ENCODE measurements around the gene MAMDC2. TPM values are rescaled to one million over a fixed set of nuclear protein-coding genes. Genes with fewer than 3 reads are reported as not detected.

MAMDC2 gene
- total and polyA plus RNA-seq, 2 of the 4 experiments (the other 2 are of a cell fraction) = 5.0 to 5.2 TPM

DNA sequence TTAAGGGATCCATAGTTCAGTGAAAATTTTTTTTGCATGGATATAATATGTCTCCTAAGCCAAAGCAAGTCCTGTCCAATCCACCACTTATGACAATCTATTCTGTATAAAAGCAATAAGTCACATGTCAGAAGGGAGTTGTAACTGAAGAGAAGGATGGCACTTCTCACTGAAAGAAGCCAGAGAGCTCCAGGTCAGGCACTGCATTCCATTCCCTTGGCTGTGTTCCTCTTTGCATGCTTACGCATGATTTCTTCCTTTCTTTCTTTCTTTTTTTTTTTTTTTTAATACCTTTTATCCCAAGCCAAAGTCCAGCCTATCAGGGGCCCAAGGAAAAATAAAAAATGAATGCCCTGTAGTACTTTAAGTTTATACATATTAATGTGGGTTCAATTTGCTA, 39.8 kb downstream of the MAMDC2 start:
- Histone ChIP-seq H3K27ac (ENCODE audit: insufficient read depth, low read length) (no peak overlapping the region), H3K79me1 (ENCODE audit: low read depth in 1 of 2, low read length in 2 of 2) (no peaks in the 10 kb centered on the region), H2AK9ac (replicated peaks; ENCODE audit: low read depth, low read length, poor library complexity) (no peak overlapping the region), H3K4me1 (ENCODE audit: control insufficient read depth, insufficient read depth, low read length) (peaks cover 1% of the 10 kb centered on the region; the same call in 1 of the 2 replicates), H2BK120ac (ENCODE audit: low read depth, low read length) (no peak overlapping the region), H3K9me1 (ENCODE audit: insufficient read depth, low read length) (0 out of 2 replicates have a peak, but pooled peaks cover 2% of the 10 kb centered on the region), H4K5ac (ENCODE audit: low read depth, low read length) (no peak overlapping the region), H3K4ac (ENCODE audit: low read depth, low read length) (no peak overlapping the region), H3K9ac (ENCODE audit: low read depth, low read length) (no peak overlapping the region), H3K9me3 (ENCODE audit: control insufficient read depth, insufficient read depth, low read length) (no peaks in the 10 kb centered on the region), H3K4me2 (ENCODE audit: low read depth, low read length) (no peak overlapping the region), H2BK20ac (ENCODE audit: low read depth, low read length) (no peak overlapping the region), H3K18ac (ENCODE audit: low read depth, low read length) (no peak overlapping the region), H3K56ac (ENCODE audit: extremely low read depth, insufficient read depth, low read length) (no peak overlapping the region), H3K4me3 (ENCODE audit: insufficient read depth, low read depth, low read length) (no peak overlapping the region), H3K27me3 (ENCODE audit: control insufficient read depth, insufficient read depth, low read length) (no peaks in the 10 kb centered on the region), H4K20me1 (ENCODE audit: insufficient read depth, low read length) (no peaks in the 10 kb centered on the region), H3K36me3 (ENCODE audit: control insufficient read depth, insufficient read depth, low read length) (no peaks in the 10 kb centered on the region), H3K14ac (replicated peaks; ENCODE audit: low read depth, low read length) (no peak overlapping the region), H4K8ac (ENCODE audit: low read depth in 2 of 2, low read length in 2 of 2) (no peak overlapping the region), H2AK5ac (ENCODE audit: low read depth, low read length) (no peak overlapping the region), H2AFZ (replicated peaks; ENCODE audit: low read length, poor library complexity) (no peak overlapping the region), H4K91ac (ENCODE audit: insufficient read depth, low read depth, low read length) (no peak overlapping the region), H2BK15ac (ENCODE audit: low read depth, low read length) (no peak overlapping the region), H3K23ac (ENCODE audit: low read depth, low read length) (no peak overlapping the region), H2BK5ac (ENCODE audit: low read depth, low read length, poor library complexity, severe bottlenecking) (no peak overlapping the region)
- no TSS peak for BruUV-seq (replicated peaks)
- intact Hi-C loops (cut with micrococcal nuclease) (no loop called here), dilution Hi-C loops (cut with HindIII; ENCODE audit: low sequenced_read_pairs, unreplicated experiment) (no loop called here), in situ Hi-C loops (cut with MboI; ENCODE audit: low sequenced_read_pairs) (no loop called here)
- no peak for ATAC-seq (ENCODE audit: low read depth)
- TF ChIP-seq RFX5 (IDR thresholded peaks at IDR 0.05; ENCODE audit: low read depth, low read length) = no peak
- no peak for TF ChIP-seq FOS (IDR thresholded peaks at IDR 0.05; ENCODE audit: low read depth, low read length)
- TF ChIP-seq SMC3 (IDR thresholded peaks at IDR 0.05; ENCODE audit: low read depth, low read length) = no peak
- TF ChIP-seq NFE2L2 (IDR thresholded peaks at IDR 0.05; ENCODE audit: low read depth, low read length) = no peak
- TF ChIP-seq CEBPB (IDR thresholded peaks at IDR 0.05; ENCODE audit: low read depth, low read length) = no peak
- TF ChIP-seq, protein P1, sequence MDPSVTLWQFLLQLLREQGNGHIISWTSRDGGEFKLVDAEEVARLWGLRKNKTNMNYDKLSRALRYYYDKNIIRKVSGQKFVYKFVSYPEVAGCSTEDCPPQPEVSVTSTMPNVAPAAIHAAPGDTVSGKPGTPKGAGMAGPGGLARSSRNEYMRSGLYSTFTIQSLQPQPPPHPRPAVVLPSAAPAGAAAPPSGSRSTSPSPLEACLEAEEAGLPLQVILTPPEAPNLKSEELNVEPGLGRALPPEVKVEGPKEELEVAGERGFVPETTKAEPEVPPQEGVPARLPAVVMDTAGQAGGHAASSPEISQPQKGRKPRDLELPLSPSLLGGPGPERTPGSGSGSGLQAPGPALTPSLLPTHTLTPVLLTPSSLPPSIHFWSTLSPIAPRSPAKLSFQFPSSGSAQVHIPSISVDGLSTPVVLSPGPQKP (IDR thresholded peaks at IDR 0.05; ENCODE audit: borderline replicate concordance, low read depth, low read length) = no peak
- no peak for TF ChIP-seq MAFK (IDR thresholded peaks at IDR 0.05; ENCODE audit: low read depth, low read length)
- no peak for TF ChIP-seq POLR2A (IDR thresholded peaks at IDR 0.05; ENCODE audit: low read depth, low read length)
- TF ChIP-seq BHLHE40 (IDR thresholded peaks at IDR 0.05; ENCODE audit: low read depth, low read length) = no peak
- TF ChIP-seq, protein P2, sequence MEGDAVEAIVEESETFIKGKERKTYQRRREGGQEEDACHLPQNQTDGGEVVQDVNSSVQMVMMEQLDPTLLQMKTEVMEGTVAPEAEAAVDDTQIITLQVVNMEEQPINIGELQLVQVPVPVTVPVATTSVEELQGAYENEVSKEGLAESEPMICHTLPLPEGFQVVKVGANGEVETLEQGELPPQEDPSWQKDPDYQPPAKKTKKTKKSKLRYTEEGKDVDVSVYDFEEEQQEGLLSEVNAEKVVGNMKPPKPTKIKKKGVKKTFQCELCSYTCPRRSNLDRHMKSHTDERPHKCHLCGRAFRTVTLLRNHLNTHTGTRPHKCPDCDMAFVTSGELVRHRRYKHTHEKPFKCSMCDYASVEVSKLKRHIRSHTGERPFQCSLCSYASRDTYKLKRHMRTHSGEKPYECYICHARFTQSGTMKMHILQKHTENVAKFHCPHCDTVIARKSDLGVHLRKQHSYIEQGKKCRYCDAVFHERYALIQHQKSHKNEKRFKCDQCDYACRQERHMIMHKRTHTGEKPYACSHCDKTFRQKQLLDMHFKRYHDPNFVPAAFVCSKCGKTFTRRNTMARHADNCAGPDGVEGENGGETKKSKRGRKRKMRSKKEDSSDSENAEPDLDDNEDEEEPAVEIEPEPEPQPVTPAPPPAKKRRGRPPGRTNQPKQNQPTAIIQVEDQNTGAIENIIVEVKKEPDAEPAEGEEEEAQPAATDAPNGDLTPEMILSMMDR (conservative IDR thresholded peaks at IDR 0.05; ENCODE audit: low read depth, low read length) = no peak
- TF ChIP-seq CHD1 (IDR thresholded peaks at IDR 0.05; ENCODE audit: low read depth, low read length) = no peak
- TF ChIP-seq, protein P3, sequence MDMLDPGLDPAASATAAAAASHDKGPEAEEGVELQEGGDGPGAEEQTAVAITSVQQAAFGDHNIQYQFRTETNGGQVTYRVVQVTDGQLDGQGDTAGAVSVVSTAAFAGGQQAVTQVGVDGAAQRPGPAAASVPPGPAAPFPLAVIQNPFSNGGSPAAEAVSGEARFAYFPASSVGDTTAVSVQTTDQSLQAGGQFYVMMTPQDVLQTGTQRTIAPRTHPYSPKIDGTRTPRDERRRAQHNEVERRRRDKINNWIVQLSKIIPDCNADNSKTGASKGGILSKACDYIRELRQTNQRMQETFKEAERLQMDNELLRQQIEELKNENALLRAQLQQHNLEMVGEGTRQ (IDR thresholded peaks at IDR 0.05; ENCODE audit: low read depth, low read length) = no peak
- no peak for TF ChIP-seq MAZ (IDR thresholded peaks at IDR 0.05; ENCODE audit: borderline replicate concordance, low read depth, low read length)
- TF ChIP-seq MXI1 (IDR thresholded peaks at IDR 0.05; ENCODE audit: borderline replicate concordance, low read depth, low read length) = no peak
- TF ChIP-seq RCOR1 (IDR thresholded peaks at IDR 0.05; ENCODE audit: insufficient replicate concordance, low read length) = no peak
- TF ChIP-seq RAD21 (IDR thresholded peaks at IDR 0.05; ENCODE audit: low read length) = no peak
- WGBS, 2 experiments (ENCODE audit: extremely low coverage in 2 of 2, insufficient read length in 1 of 2) = no CpG with 5 or more reads among the region's 1 CpG
- ChIA-PET CTCF (interaction anchor here (0.6 kb wide), 1 partner anchor 30 kb away, joined by 4 read pairs; no protein-coding TSS in a partner anchor), POLR2A (ENCODE audit: unreplicated experiment) (no interaction called here)
- no peak for DNase-seq

All from IMR-90 (cell line).